Transverse colon (tissue), 4 donors: ENCODE measurements around the gene CHAMP1. TPM values are rescaled to one million over a fixed set of nuclear protein-coding genes. Genes with fewer than 3 reads are reported as not detected.

Experiments
- DNase-seq: peaks from one replicate; pipeline ENCODE4 v3.0.0-alpha.2; 2019
- H3K27ac ChIP-seq, 4 donors: fragments of 200-600 bp; sonication (generic); 2 replicates each; pipeline ENCODE4 v1.5.1; 2016 to 2018; ENCODE audit warnings: inconsistent platforms in 4 of 4
- H3K27me3 ChIP-seq: fragments of 200-600 bp; sonication (generic); 2 replicates; pipeline ENCODE4 v1.5.1; 2017; ENCODE audit warnings: inconsistent platforms
- H3K36me3 ChIP-seq, 4 donors: fragments of 200-600 bp; sonication (generic); 2 replicates each; pipeline ENCODE4 v1.5.1; 2017 to 2019; ENCODE audit warnings: inconsistent platforms in 4 of 4
- H3K4me1 ChIP-seq, 4 donors: fragments of 200-600 bp; sonication (generic); 2 replicates each; pipeline ENCODE4 v1.5.1; 2017 to 2020; ENCODE audit warnings: inconsistent platforms in 4 of 4
- H3K4me3 ChIP-seq, 4 donors: fragments of 200-600 bp; sonication (generic); 1 replicate in 1 of 4; 2 replicates in 3 of 4; pipeline versions ENCODE4 v1.5.1 to v1.6.1; 2017 to 2019; ENCODE audit warnings: inconsistent platforms in 4 of 4
- H3K9me3 ChIP-seq, 2 donors: fragments of 200-600 bp; sonication (generic); 2 replicates each; pipeline ENCODE4 v1.5.1; 2017 to 2019; ENCODE audit warnings: inconsistent platforms in 2 of 2
- CTCF ChIP-seq, 5 experiments: fragments of 200-600 bp in 3 of 5; fragments of 450-650 bp in 2 of 5; sonication (generic) in 3 of 5; IDR thresholded peaks; 1 replicate in 2 of 5; 2 replicates in 3 of 5; pipeline ENCODE4 v1.5.1; 2016 to 2017; ENCODE audit warnings: antibody characterized with exemption in 5 of 5, inconsistent platforms in 3 of 5, mild to moderate bottlenecking in 2 of 5, moderate library complexity in 1 of 5
- EP300 ChIP-seq: sonication (generic); formaldehyde crosslinking; IDR thresholded peaks from one replicate; pipeline ENCODE4 v1.6.1; 2017; ENCODE audit warnings: antibody characterized with exemption, low read depth
- POLR2A ChIP-seq: fragments of 450-650 bp; IDR thresholded peaks from one replicate; pipeline ENCODE4 v1.6.1; 2016; ENCODE audit warnings: antibody characterized with exemption, mild to moderate bottlenecking, moderate library complexity
- POLR2AphosphoS5 ChIP-seq, 3 donors: sonication (generic); formaldehyde crosslinking; IDR thresholded peaks; one replicate each; pipeline ENCODE4 v1.6.1; 2016; ENCODE audit warnings: antibody characterized with exemption in 3 of 3
- WGBS, 2 donors: methylation state at CpG; one replicate each; pipeline ENCODE4 v1.1.5; 2018; ENCODE audit warnings: low coverage in 1 of 2; 5-methylcytosine and 5-hydroxymethylcytosine counted together
- in situ Hi-C, 4 donors: fragments of 200-750 bp; cut with MboI; loops; one replicate each; pipeline versions ENCODE4 v1.15.0 to v1.15.1; 2017; ENCODE audit warnings: low sequenced_read_pairs in 3 of 4, low pct_ligation_motif_present in 1 of 4, low pct_unique_long_range_greater_than_20kb in 1 of 4
- intact Hi-C: fragments of 100-400 bp; cut with DNase I; formaldehyde crosslinking; loops from one replicate; pipeline ENCODE4 v1.15.1; 2023; ENCODE audit warnings: low total_unique reads
- total RNA-seq, 4 donors: library from RNA; depleted of rRNA; stranded (reverse); fragments of >200 nt; gene quantifications; one replicate each; pipeline ENCODE4 v1.1.0, GENCODE V29; 2016

CHAMP1 gene
- total RNA-seq, 4 donors from 2014 or later, result 3.4 to 57.2 (median 20.0) TPM

GRCh38 chr13:114296902-114297301 lies 17.4 kb upstream of the CHAMP1 start:
- H3K9me3 ChIP-seq, result no peaks in the 10 kb centered on the region
- TF ChIP-seq POLR2A (no peak), EP300 (no peak), CTCF (IDR thresholded peaks at IDR 0.05) (no peak), POLR2AphosphoS5 (IDR thresholded peaks at IDR 0.05) (no peak)
- DNase-seq, result no peak
- no peak overlapping the region for H3K27ac ChIP-seq
- H3K27me3 ChIP-seq, result no peaks in the 10 kb centered on the region
- H3K4me1 ChIP-seq, result no peaks in the 10 kb centered on the region
- intact Hi-C loops, result no loop called here
- 74 to 83% methylated on average over 5 of the region's 5 CpGs for WGBS, 2 donors
- in situ Hi-C loops, result no loop called here
- no peak overlapping the region for H3K4me3 ChIP-seq
- H3K36me3 ChIP-seq, result peaks cover 0 to 41% (median 12%) of the 10 kb centered on the region in 4 donors

GRCh38 chr13:114298866-114299265 lies 15.4 kb upstream of the CHAMP1 start:
- TF ChIP-seq EP300 (no peak), CTCF (IDR thresholded peaks at IDR 0.05) (no peak), POLR2A (no peak), POLR2AphosphoS5 (IDR thresholded peaks at IDR 0.05) (no peak)
- DNase-seq, result no peak
- H3K4me1 ChIP-seq, result no peaks in the 10 kb centered on the region
- WGBS, 2 donors, result 84 to 87% methylated on average over 12 of the region's 12 CpGs
- in situ Hi-C loops (no loop called here), intact Hi-C loops (no loop called here)
- H3K36me3 ChIP-seq, result peaks cover 0 to 34% (median 16%) of the 10 kb centered on the region in 4 donors
- no peak overlapping the region for H3K27ac ChIP-seq
- H3K4me3 ChIP-seq, result no peak overlapping the region
- H3K27me3 ChIP-seq, result no peaks in the 10 kb centered on the region
- no peaks in the 10 kb centered on the region for H3K9me3 ChIP-seq

- Histone ChIP-seq H3K27ac (no peak overlapping the region), H3K4me1 (no peaks in the 10 kb centered on the region), H3K4me3 (no peak overlapping the region), H3K9me3 (no peaks in the 10 kb centered on the region), H3K36me3 (peaks cover 0 to 41% (median 19%) of the 10 kb centered on the region in 4 donors), H3K27me3 (no peaks in the 10 kb centered on the region)
- intact Hi-C loops (no loop called here), in situ Hi-C loops (no loop called here)
- 89 to 94% methylated on average over 6 to 12 of the region's 12 CpGs for WGBS, 2 donors
- no peak for DNase-seq
- TF ChIP-seq POLR2A, result no peak
- TF ChIP-seq POLR2AphosphoS5 (IDR thresholded peaks at IDR 0.05), result no peak
- TF ChIP-seq CTCF (IDR thresholded peaks at IDR 0.05), result no peak
- no peak for TF ChIP-seq EP300
These were observed 14.5 kb upstream of the CHAMP1 start for GRCh38 chr13:114299604-114300305.

- 82 to 88% methylated on average over 3 to 11 of the region's 11 CpGs for WGBS, 2 donors
- no peak for TF ChIP-seq EP300
- no peak for TF ChIP-seq CTCF (IDR thresholded peaks at IDR 0.05)
- no peak for TF ChIP-seq POLR2AphosphoS5 (IDR thresholded peaks at IDR 0.05)
- H3K4me3 ChIP-seq, result no peak overlapping the region
- no peaks in the 10 kb centered on the region for H3K27me3 ChIP-seq
- H3K4me1 ChIP-seq, result no peaks in the 10 kb centered on the region
- no peaks in the 10 kb centered on the region for H3K9me3 ChIP-seq
- intact Hi-C loops (no loop called here), in situ Hi-C loops (no loop called here)
- H3K36me3 ChIP-seq, result peaks cover 0 to 50% (median 23%) of the 10 kb centered on the region in 4 donors
- no peak overlapping the region for H3K27ac ChIP-seq
- DNase-seq, result no peak
These were observed 10.5 kb upstream of the CHAMP1 start for GRCh38 chr13:114303700-114304327.
